ENCODE results near the gene TF. TPM values are rescaled to one million over a fixed set of nuclear protein-coding genes. Genes with fewer than 3 reads are reported as not detected.
A peak's percentile ranks its signal among the peaks of the same experiment; 100 is the strongest.

TF gene
- total RNA-seq, 1 donor from 2014 or later = 1.3 TPM

- TF ChIP-seq, protein P1, sequence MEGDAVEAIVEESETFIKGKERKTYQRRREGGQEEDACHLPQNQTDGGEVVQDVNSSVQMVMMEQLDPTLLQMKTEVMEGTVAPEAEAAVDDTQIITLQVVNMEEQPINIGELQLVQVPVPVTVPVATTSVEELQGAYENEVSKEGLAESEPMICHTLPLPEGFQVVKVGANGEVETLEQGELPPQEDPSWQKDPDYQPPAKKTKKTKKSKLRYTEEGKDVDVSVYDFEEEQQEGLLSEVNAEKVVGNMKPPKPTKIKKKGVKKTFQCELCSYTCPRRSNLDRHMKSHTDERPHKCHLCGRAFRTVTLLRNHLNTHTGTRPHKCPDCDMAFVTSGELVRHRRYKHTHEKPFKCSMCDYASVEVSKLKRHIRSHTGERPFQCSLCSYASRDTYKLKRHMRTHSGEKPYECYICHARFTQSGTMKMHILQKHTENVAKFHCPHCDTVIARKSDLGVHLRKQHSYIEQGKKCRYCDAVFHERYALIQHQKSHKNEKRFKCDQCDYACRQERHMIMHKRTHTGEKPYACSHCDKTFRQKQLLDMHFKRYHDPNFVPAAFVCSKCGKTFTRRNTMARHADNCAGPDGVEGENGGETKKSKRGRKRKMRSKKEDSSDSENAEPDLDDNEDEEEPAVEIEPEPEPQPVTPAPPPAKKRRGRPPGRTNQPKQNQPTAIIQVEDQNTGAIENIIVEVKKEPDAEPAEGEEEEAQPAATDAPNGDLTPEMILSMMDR (IDR thresholded peaks at IDR 0.05; ENCODE audit: borderline replicate concordance) = no peak
- Histone ChIP-seq H3K36me3 (peaks cover 17% of the 10 kb centered on the region), H3K4me1 (peaks cover 25% of the 10 kb centered on the region), H3K27me3 (ENCODE audit: low read depth) (no peaks in the 10 kb centered on the region), H3K27ac (replicated peaks) (peak overlapping the region; percentile 72), H3K4me3 (no peak overlapping the region), H3K9me3 (replicated peaks) (no peaks in the 10 kb centered on the region)
- no peak for DNase-seq
- intact Hi-C loops (cut with micrococcal nuclease) = no loop called here
Measured at GRCh38 chr3:133830071-133830470, 83.9 kb downstream of the TF start.

- no peak for DNase-seq
- no peaks in the 10 kb centered on the region for H3K27me3 ChIP-seq (ENCODE audit: low read depth)
- intact Hi-C loops (cut with micrococcal nuclease) = no loop called here
- H3K36me3 ChIP-seq = peaks cover 31% of the 10 kb centered on the region
- no peaks in the 10 kb centered on the region for H3K9me3 ChIP-seq (replicated peaks)
- H3K4me1 ChIP-seq = peaks cover 25% of the 10 kb centered on the region
- H3K4me3 ChIP-seq = no peak overlapping the region
- TF ChIP-seq, protein P1 (IDR thresholded peaks at IDR 0.05; ENCODE audit: borderline replicate concordance) = peak; percentile 11
- no peak overlapping the region for H3K27ac ChIP-seq (replicated peaks)
Measured at GRCh38 chr3:133831966-133832801, 86.0 kb downstream of the TF start.

DNA sequence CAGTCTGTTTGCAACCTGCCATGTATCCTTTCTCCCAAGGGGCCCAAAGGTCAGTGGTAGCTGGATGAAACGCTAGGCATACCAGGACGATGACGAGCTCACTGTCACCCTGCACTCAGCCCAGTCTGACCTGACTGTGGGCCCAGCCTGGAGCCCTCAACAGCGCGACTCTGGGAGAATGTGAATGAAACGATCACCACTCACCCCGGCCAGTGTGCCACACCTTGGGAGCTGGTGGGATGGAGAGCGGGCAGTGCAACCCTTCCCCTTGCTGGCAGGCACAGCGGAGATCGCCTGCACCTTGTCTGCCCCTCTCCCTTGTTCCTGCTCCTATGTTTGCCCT, 86.6 kb downstream of the TF start:
- H3K4me1 ChIP-seq = peaks cover 25% of the 10 kb centered on the region
- H3K27me3 ChIP-seq (ENCODE audit: low read depth) = no peaks in the 10 kb centered on the region
- H3K36me3 ChIP-seq = peaks cover 37% of the 10 kb centered on the region
- H3K9me3 ChIP-seq (replicated peaks) = no peaks in the 10 kb centered on the region
- DNase-seq = no peak
- H3K27ac ChIP-seq (replicated peaks) = no peak overlapping the region
- intact Hi-C loops (cut with micrococcal nuclease) = no loop called here
- no peak overlapping the region for H3K4me3 ChIP-seq
- TF ChIP-seq, protein P1 (IDR thresholded peaks at IDR 0.05; ENCODE audit: borderline replicate concordance) = no peak

GRCh38 chr3:133833267-133833666, 87.1 kb downstream of the TF start:
- no peak for DNase-seq
- TF ChIP-seq, protein P1 (IDR thresholded peaks at IDR 0.05; ENCODE audit: borderline replicate concordance) = no peak

DNA sequence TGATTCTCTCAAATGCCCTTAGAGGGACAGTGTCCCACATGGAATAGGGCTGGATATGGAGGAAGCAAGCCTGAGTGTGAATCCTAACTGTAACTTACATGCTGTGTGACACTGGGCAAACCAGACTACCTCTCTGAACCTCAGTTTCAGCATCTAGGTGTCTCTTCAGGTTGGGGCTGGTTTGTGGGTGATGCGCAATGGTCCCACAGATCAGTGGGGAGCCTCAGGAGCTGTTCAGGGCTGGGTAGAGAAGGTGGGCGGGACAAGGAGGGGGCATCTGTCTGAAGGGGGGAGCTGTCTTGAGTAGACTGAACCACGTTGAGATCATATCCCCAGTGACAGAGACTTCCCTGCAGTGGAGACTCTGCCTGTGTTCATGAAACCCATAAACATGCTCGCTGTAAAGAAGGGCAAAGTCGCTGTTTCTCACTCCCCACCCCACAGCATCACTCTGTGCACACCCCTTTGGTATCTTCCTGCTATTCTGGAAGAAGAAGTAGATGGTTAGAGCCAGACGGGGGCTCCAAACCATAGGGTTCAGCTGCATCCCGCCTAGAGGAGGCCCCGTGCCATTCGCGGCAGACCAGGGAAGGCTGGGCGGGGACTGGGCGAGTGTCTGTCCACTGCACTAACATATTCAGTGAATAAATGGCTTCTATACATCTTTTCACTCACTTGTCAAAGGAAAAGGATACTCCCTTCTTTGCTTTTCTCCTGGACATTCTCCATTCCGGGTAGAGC, 87.9 kb downstream of the TF start:
- DNase-seq = no peak
- TF ChIP-seq, protein P1 (IDR thresholded peaks at IDR 0.05; ENCODE audit: borderline replicate concordance) = no peak

More at GRCh38 chr3:133833267-133833666, 87.1 kb downstream of the TF start:
- Histone ChIP-seq H3K9me3 (replicated peaks) (no peaks in the 10 kb centered on the region), H3K4me1 (peaks cover 25% of the 10 kb centered on the region), H3K4me3 (no peak overlapping the region), H3K27ac (replicated peaks) (no peak overlapping the region), H3K36me3 (peaks cover 41% of the 10 kb centered on the region), H3K27me3 (ENCODE audit: low read depth) (no peaks in the 10 kb centered on the region)
- intact Hi-C loops (cut with micrococcal nuclease) = no loop called here

More for the DNA sequence above, 87.9 kb downstream of the TF start:
- Histone ChIP-seq H3K4me1 (peaks cover 18% of the 10 kb centered on the region), H3K27me3 (ENCODE audit: low read depth) (no peaks in the 10 kb centered on the region), H3K9me3 (replicated peaks) (no peaks in the 10 kb centered on the region), H3K4me3 (no peak overlapping the region), H3K36me3 (peaks cover 49% of the 10 kb centered on the region), H3K27ac (replicated peaks) (no peak overlapping the region)
- intact Hi-C loops (cut with micrococcal nuclease) = no loop called here
